ENCODE results near the gene CCR5. TPM values are rescaled to one million over a fixed set of nuclear protein-coding genes. Genes with fewer than 3 reads are reported as not detected.

CCR5 gene
- total and polyA plus RNA-seq, 2 of the 13 experiments (the other 11 are each of a cell fraction or from before 2014, with no cell fraction given): not detected

DNA sequence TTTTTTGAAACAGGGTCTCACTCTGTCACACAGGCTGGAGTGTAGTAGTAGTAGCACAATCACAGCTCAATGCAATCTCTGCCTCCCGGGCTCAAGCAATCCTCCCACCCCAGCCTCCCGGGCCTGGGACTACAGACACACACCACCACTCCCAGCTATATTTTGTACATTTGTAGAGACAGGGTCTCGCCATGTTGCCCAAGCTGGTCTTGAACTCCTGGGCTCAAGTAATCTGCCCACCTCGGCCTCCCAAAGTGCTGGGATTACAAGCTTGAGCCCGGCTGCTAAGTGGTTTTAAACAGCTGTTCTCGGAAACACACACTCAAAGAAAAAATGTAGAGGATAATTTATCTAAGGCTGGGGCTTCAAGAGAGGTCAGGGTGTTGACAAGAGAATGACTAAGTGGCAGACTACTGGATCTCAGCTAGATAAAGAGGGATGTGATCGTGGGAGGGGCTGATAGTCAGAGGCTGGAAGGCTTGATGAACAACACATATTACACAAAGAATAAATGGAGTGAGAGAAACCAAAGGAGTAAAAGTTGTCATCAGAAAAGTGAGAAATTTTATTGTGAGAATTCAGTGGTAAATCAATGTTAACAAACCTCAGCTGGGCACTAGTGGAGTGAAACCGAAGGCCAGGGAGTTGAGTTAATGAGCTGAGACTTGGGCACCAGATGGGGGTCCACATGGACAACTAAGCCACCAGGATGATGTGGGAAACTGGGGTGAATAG, 29.4 kb downstream of the CCR5 start:
- TF ChIP-seq ZSCAN20 (CRISPR knock-in tag; IDR thresholded peaks at IDR 0.05; ENCODE audit: borderline replicate concordance) (no peak), SRSF4 (IDR thresholded peaks at IDR 0.05; ENCODE audit: low read depth, low read length, poor library complexity, severe bottlenecking) (no peak), SALL2 (CRISPR knock-in tag; IDR thresholded peaks at IDR 0.05) (no peak), TAF1 (CRISPR knock-in tag; IDR thresholded peaks at IDR 0.05) (no peak), HDAC1 (CRISPR knock-in tag; IDR thresholded peaks at IDR 0.05) (no peak), ZKSCAN1 (IDR thresholded peaks at IDR 0.05; ENCODE audit: low read length) (no peak), ZNF296 (CRISPR knock-in tag; conservative IDR thresholded peaks at IDR 0.05) (no peak), ZNF232 (CRISPR knock-in tag; IDR thresholded peaks at IDR 0.05; ENCODE audit: borderline replicate concordance) (no peak), TEAD2 (CRISPR knock-in tag; IDR thresholded peaks at IDR 0.05) (no peak), ZNF547 (CRISPR knock-in tag; IDR thresholded peaks at IDR 0.05) (no peak), THAP8 (CRISPR knock-in tag; IDR thresholded peaks at IDR 0.05; ENCODE audit: borderline replicate concordance) (no peak), SIX1 (CRISPR knock-in tag; IDR thresholded peaks at IDR 0.05; ENCODE audit: borderline replicate concordance) (no peak), ZNF101 (CRISPR knock-in tag; IDR thresholded peaks at IDR 0.05; ENCODE audit: borderline replicate concordance, low read depth) (no peak), CERS6 (CRISPR knock-in tag; IDR thresholded peaks at IDR 0.05) (no peak), NFIC (IDR thresholded peaks at IDR 0.05; ENCODE audit: low read length) (no peak)
- TF ChIP-seq, protein P1, sequence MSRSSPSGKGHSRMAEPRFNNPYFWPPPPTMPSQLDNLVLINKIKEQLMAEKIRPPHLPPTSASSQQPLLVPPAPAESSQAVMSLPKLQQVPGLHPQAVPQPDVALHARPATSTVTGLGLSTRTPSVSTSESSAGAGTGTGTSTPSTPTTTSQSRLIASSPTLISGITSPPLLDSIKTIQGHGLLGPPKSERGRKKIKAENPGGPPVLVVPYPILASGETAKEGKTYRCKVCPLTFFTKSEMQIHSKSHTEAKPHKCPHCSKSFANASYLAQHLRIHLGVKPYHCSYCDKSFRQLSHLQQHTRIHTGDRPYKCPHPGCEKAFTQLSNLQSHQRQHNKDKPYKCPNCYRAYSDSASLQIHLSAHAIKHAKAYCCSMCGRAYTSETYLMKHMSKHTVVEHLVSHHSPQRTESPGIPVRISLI (CRISPR knock-in tag; IDR thresholded peaks at IDR 0.05; ENCODE audit: borderline replicate concordance): no peak
- TF ChIP-seq, protein P2, sequence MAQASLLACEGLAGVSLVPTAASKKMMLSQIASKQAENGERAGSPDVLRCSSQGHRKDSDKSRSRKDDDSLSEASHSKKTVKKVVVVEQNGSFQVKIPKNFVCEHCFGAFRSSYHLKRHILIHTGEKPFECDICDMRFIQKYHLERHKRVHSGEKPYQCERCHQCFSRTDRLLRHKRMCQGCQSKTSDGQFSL (CRISPR knock-in tag; IDR thresholded peaks at IDR 0.05): no peak
- TF ChIP-seq, protein P3, sequence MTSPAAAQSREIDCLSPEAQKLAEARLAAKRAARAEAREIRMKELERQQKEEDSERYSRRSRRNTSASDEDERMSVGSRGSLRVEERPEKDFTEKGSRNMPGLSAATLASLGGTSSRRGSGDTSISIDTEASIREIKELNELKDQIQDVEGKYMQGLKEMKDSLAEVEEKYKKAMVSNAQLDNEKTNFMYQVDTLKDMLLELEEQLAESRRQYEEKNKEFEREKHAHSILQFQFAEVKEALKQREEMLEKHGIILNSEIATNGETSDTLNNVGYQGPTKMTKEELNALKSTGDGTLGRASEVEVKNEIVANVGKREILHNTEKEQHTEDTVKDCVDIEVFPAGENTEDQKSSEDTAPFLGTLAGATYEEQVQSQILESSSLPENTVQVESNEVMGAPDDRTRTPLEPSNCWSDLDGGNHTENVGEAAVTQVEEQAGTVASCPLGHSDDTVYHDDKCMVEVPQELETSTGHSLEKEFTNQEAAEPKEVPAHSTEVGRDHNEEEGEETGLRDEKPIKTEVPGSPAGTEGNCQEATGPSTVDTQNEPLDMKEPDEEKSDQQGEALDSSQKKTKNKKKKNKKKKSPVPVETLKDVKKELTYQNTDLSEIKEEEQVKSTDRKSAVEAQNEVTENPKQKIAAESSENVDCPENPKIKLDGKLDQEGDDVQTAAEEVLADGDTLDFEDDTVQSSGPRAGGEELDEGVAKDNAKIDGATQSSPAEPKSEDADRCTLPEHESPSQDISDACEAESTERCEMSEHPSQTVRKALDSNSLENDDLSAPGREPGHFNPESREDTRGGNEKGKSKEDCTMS (CRISPR knock-in tag; conservative IDR thresholded peaks at IDR 0.05): no peak
- 14% methylated on average over 8 of the region's 8 CpGs for WGBS (ENCODE audit: low lambda C conversion rate)
- no peak overlapping the region for H3K4me2 ChIP-seq (ENCODE audit: low read depth, low read length)
- POLR2A ChIA-PET: no interaction called here
- no peaks in the 10 kb centered on the region for H3K36me3 ChIP-seq (replicated peaks in 1 of 2; ENCODE audit: control insufficient read depth in 1 of 2, insufficient read depth in 2 of 2, low read length in 2 of 2)
- no peaks in the 10 kb centered on the region for H3K79me2 ChIP-seq (ENCODE audit: insufficient read depth, low read length)
- H3K27me3 ChIP-seq (ENCODE audit: control insufficient read depth in 1 of 2, insufficient read depth in 2 of 2, low read length in 2 of 2): peaks cover 0 to 8% of the 10 kb centered on the region in 2 experiments; a peak in 1 of 5 replicates
- no peak overlapping the region for H3K9ac ChIP-seq (ENCODE audit: insufficient read depth, low read depth, low read length)
- no TSS peak for BruUV-seq (replicated peaks)
- no peak for ATAC-seq
- CTCF ChIA-PET (ENCODE audit: low intra/inter-chr PET ratio, low total read pairs): no interaction called here
- no peaks in the 10 kb centered on the region for H3K4me1 ChIP-seq (ENCODE audit: insufficient read depth, low read length)
- H3K4me3 ChIP-seq (replicated peaks in 1 of 3; ENCODE audit: insufficient read depth in 1 of 3, low read depth in 2 of 3, low read length in 3 of 3): no peak overlapping the region
- no peak overlapping the region for H3K27ac ChIP-seq (ENCODE audit: extremely low read length, insufficient read depth, low read length)
- no peaks in the 10 kb centered on the region for H4K20me1 ChIP-seq (ENCODE audit: insufficient read depth, low read length)
- no peak overlapping the region for H2AFZ ChIP-seq (ENCODE audit: low read length)
- intact Hi-C loops (cut with micrococcal nuclease; ENCODE audit: unreplicated experiment) (no loop called here), in situ Hi-C loops (cut with HindIII; ENCODE audit: extremely low pct_ligation_motif_present, low pct_unique_long_range_greater_than_20kb) (no loop called here)
- FAIRE-seq: no peak
- no peaks in the 10 kb centered on the region for H3K9me3 ChIP-seq (ENCODE audit: low read length)
- DNase-seq (ENCODE audit: low spot score): no peak
